Measurements from ENCODE around the gene ENO2.
A peak's percentile ranks its signal among the peaks of the same experiment; 100 is the strongest.

ENO2 gene

DNA sequence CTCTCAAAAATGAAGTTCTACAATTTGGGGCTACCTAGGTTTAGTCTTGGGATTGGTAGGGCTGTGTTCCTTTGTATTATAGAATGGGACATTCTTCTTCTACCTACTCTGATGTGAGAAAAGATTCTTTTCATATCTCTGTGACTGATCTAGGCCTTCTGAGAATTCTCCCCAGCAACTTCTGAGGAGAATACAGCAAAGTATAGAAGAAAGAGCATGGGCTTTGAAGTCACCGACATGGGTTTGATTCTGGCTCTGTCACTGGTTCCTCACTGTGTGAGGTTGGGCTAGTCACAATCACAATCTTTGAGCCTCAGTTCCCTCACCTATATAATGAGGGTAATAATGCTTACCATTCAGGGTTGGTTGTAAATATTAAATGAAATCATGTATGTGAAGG is 18.4 kb downstream of the ENO2 start:
- no peak for DNase-seq (ENCODE audit: low read depth in 2 of 2)

DNA sequence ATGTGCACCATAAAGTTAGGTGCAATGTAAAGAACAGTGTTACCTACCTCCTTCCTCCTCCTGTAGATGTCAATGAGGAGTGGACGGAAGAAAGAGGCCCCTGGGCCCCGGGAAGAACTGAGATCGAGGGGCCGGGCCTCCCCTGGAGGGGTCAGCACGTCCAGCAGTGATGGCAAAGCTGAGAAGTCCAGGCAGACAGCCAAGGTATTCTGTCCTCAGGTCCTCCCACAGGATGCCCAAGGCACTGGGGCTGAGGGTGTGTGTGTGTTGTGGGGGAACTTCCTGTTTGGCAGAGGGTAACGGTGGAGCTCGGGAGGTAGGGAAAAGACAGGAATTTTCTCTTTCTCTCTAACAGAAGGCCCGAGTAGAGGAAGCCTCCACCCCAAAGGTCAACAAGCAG is 19.7 kb downstream of the ENO2 start:
- DNase-seq (ENCODE audit: low read depth in 2 of 2), result no peak

DNA sequence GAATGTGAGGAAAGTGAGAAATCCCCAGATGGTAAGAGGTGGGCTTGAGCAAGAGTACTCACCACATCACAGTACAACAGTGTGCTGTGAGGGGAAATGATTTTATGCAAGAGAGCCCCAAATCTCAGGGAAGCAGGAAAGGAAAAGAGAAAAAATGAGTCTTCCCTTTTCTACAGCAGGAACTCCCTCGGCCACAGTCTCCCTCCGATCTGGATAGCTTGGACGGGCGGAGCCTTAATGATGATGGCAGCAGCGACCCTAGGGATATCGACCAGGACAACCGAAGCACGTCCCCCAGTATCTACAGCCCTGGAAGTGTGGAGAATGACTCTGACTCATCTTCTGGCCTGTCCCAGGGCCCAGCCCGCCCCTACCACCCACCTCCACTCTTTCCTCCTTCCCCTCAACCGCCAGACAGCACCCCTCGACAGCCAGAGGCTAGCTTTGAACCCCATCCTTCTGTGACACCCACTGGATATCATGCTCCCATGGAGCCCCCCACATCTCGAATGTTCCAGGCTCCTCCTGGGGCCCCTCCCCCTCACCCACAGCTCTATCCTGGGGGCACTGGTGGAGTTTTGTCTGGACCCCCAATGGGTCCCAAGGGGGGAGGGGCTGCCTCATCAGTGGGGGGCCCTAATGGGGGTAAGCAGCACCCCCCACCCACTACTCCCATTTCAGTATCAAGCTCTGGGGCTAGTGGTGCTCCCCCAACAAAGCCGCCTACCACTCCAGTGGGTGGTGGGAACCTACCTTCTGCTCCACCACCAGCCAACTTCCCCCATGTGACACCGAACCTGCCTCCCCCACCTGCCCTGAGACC is 21.2 kb downstream of the ENO2 start:
- no peak for DNase-seq (ENCODE audit: low read depth in 2 of 2)

DNA sequence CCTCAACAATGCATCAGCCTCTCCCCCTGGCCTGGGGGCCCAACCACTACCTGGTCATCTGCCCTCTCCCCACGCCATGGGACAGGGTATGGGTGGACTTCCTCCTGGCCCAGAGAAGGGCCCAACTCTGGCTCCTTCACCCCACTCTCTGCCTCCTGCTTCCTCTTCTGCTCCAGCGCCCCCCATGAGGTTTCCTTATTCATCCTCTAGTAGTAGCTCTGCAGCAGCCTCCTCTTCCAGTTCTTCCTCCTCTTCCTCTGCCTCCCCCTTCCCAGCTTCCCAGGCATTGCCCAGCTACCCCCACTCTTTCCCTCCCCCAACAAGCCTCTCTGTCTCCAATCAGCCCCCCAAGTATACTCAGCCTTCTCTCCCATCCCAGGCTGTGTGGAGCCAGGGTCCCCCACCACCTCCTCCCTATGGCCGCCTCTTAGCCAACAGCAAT is 21.8 kb downstream of the ENO2 start:
- no peak for DNase-seq (ENCODE audit: low read depth in 2 of 2)

GRCh38 chr12:6936636-6937480 is 22.5 kb downstream of the ENO2 start:
- DNase-seq (ENCODE audit: low read depth in 2 of 2), result no peak

DNA sequence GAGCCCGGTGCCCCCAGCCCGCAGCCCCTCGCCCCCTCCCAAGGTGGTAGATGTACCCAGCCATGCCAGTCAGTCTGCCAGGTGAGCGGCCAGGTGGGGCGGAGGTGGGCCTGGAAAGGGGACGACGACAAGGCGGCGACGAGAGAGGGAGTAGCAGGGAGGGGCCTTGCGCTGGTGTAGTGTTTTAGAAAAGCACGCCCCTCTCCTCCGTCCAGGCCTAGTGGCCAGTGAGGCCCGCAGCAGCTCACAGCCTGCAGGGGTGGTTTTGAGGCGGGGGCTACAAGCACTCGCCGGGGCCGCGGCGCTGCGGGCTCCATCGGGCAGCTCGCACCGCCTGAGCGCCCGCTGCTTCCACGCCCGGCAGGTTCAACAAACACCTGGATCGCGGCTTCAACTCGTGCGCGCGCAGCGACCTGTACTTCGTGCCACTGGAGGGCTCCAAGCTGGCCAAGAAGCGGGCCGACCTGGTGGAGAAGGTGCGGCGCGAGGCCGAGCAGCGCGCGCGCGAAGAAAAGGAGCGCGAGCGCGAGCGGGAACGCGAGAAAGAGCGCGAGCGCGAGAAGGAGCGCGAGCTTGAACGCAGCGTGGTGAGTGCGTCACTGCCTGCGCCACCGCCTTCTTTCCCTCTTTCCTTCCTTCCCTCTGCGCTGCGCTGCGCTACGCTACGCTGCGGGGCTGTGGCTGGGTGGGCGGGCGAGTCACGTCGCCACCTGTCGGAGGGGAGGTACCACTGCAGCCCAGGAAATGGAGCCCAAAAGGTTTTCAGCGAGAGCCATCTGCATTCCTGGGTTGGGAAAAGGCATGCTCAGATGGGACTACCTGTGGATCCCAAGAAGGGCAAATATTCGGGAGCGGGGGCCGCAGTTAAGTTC is 23.3 kb downstream of the ENO2 start:
- DNase-seq (ENCODE audit: low read depth in 2 of 2), result peak; percentile 76 to 81

DNA sequence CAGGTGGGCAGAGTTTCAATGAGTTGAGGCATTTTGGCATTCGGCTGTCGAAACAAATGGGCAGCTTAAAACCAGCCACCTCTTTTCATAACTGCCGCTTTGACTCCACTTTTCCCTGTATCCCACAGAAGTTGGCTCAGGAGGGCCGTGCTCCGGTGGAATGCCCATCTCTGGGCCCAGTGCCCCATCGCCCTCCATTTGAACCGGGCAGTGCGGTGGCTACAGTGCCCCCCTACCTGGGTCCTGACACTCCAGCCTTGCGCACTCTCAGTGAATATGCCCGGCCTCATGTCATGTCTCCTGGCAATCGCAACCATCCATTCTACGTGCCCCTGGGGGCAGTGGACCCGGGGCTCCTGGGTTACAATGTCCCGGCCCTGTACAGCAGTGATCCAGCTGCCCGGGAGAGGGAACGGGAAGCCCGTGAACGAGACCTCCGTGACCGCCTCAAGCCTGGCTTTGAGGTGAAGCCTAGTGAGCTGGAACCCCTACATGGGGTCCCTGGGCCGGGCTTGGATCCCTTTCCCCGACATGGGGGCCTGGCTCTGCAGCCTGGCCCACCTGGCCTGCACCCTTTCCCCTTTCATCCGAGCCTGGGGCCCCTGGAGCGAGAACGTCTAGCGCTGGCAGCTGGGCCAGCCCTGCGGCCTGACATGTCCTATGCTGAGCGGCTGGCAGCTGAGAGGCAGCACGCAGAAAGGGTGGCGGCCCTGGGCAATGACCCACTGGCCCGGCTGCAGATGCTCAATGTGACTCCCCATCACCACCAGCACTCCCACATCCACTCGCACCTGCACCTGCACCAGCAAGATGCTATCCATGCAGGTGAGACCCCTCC is 24.2 kb downstream of the ENO2 start:
- DNase-seq (ENCODE audit: low read depth in 2 of 2), result no peak

- DNase-seq (ENCODE audit: low read depth in 2 of 2), result no peak
These were observed 24.8 kb downstream of the ENO2 start for GRCh38 chr12:6939191-6939540.

- no peak for DNase-seq (ENCODE audit: low read depth in 2 of 2)
These were observed 26.9 kb downstream of the ENO2 start for GRCh38 chr12:6941267-6941666.

GRCh38 chr12:6941782-6942181 is 27.4 kb downstream of the ENO2 start:
- DNase-seq (ENCODE audit: low read depth in 2 of 2), result no peak

DNA sequence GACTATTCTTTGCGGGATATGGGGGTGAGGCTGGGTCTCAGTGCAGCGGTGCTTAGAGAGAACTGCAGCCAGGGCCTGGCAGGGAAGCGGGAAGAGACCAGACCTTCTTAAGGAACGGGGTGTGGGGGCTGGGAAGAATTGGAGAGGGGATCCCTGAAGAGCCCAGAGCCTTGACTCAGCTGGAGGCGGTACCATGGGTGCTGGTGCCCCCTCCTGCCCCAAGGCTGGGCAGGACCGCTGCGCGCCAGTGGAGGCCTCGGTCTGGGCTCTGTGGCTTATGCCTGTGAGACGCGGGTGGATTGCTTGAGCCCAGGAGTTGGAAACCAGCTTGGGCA is 27.9 kb downstream of the ENO2 start:
- DNase-seq (ENCODE audit: low read depth in 2 of 2), result no peak

DNA sequence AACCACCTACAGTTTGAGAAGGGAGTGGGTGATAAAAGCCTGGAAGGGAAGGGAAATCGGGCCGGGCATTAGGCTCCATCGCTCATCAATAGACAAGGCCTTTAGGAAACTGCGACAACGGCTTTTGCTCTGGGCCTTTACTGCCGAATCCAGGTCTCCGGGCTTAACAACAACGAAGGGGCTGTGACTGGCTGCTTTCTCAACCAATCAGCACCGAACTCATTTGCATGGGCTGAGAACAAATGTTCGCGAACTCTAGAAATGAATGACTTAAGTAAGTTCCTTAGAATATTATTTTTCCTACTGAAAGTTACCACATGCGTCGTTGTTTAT is 29.0 kb downstream of the ENO2 start:
- DNase-seq (ENCODE audit: low read depth in 2 of 2), result peak; percentile 81 to 84

DNA sequence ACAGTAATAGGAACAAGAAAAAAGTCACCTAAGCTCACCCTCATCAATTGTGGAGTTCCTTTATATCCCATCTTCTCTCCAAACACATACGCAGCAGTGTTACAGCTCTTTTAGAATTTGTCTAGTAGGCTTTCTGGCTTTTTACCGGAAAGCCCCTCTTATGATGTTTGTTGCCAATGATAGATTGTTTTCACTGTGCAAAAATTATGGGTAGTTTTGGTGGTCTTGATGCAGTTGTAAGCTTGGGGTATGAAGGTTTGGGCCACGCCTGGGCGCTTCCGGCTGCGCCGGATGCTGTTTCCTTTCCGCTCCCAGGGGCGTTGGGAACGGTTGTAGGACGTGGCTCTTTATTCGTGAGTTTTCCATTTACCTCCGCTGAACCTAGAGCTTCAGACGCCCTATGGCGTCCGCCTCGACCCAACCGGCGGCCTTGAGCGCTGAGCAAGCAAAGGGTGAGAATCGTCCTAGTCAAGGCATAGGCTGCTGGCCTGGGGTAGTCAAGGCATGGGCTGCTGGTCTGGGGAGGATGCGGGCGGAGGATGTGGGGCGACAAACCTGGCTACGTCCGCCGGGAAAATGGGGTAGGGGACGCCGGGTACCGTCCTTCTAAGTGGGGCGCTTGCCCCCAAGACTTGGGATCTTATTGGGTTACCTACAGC is 29.5 kb downstream of the ENO2 start, which contains the start of the genes C12orf57 and RNU7-1:
TSS of gene C12orf57 (plus strand) at position 301 of the 659 bp plus-strand sequence. CDS start at position 401, 100 bp downstream.
TSS of gene RNU7-1 (plus strand) at position 95 of the 659 bp plus-strand sequence.
- peak; percentile 82 to 85 for DNase-seq (ENCODE audit: low read depth in 2 of 2)

GRCh38 chr12:6944381-6945186 is 30.2 kb downstream of the ENO2 start:
- DNase-seq (ENCODE audit: low read depth in 2 of 2), result peak; percentile 80 to 85

GRCh38 chr12:6945613-6946012 is 31.2 kb downstream of the ENO2 start:
- no peak for DNase-seq (ENCODE audit: low read depth in 2 of 2)

DNA sequence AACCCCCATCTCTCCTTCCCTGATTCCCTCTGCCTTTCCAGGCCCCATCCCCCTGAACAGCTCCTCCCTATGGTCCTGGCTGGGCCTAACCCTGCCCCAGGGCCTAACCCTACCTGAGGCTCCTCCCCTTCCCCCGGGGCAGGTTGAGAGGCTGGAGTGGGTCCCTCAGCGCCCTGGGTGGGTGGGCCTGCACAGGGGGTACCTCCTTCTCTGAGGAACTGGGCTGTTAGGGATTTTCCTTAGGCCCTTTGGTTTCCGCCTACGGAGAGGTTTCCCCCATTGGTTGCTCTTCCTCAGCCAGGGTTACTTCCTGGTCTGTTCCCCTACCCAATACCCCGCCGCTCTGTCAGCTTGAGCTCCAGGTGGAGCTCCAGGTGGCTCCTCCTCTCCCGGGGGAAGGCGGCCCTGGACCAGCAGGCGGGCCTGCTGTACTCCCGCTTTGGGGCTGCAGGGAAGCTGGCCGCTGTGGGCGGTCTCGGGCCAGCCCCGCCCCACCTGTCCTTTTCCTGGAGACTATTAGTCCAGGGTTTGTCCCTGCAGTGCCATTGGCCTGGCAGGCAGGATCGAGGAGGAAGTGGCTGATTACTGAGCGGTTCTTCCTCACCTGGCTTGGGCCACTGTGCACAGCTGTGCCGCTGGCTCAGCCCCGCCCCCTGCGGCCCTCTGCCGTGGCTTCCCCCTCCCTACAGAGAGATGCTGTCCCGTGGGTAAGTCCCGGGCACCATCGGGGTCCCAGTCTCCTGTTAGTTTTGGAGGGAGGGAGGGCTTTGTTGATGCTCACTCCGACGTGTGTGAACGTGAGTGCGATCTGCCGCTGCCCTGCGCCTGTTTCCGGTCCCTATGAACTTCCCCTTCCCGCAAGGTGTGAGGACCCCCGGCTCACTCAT is 31.9 kb downstream of the ENO2 start:
- DNase-seq (ENCODE audit: low read depth in 2 of 2), result no peak

GRCh38 chr12:6946920-6947374 is 32.6 kb downstream of the ENO2 start:
- no peak for DNase-seq (ENCODE audit: low read depth in 2 of 2)

GRCh38 chr12:6947615-6948014 is 33.2 kb downstream of the ENO2 start:
- DNase-seq (ENCODE audit: low read depth in 2 of 2), result no peak

Data from fibroblast of skin of left biceps (primary cell).